ENCODE results near the gene PLSCR2.
"Not testable (repeated sequence)": the region's sequence is repeated elsewhere in the genome, so short reads cannot be mapped to it uniquely, and the experiment has no call there.

Gene PLSCR2

GRCh38 chr3:146485297-146485696 is 15.9 kb upstream of the PLSCR2 start:
- no peak for TF ChIP-seq CTCF (IDR thresholded peaks at IDR 0.05; ENCODE audit: low read depth, low read length)
- H3K4me3 ChIP-seq (ENCODE audit: low read depth, low read length), result no peak overlapping the region

- no peak overlapping the region for H3K4me3 ChIP-seq (ENCODE audit: low read depth, low read length)
- TF ChIP-seq CTCF (IDR thresholded peaks at IDR 0.05; ENCODE audit: low read depth, low read length), result no peak
Observed at GRCh38 chr3:146476094-146476740, 6.9 kb upstream of the PLSCR2 start.

DNA sequence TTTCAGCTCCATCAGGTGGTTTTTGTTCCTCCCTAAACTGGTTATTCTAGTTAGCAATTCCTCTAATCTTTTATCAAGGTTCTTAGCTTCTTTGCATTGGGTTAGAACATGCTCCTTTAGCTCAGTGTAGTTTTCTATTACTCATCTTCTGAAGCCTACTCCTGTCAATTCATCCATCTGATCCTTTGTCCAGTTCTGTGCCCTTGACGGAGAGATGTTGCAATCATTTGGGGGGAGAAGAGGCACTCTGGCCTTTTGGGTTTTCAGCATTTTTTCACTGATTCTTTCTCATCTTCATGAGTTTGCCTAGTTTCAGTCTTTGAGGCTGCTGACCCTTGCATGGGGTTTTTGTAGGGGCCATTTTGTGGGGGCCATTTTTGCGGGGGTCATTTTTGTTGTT is 5.6 kb upstream of the PLSCR2 start:
- H3K4me3 ChIP-seq (ENCODE audit: low read depth, low read length), result not testable (repeated sequence)

DNA sequence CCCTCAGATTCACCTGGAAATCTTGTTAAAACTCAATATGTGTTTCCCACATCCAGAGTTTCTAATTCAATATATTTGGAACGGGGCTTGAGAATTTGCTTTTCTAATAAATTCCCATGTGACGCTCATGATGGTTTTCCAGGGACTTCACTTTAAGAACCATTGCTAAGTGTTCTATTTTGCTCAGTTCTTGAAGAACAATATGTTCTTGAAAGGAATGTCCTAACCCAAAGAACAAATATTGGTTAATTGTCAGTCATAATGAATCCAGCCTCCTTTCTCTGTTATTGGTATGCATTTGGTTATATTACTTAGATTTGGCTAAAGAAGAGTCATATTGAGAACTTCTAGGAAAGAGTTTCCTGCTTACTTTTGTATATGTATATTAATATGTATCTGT is 4.4 kb upstream of the PLSCR2 start:
- TF ChIP-seq CTCF (IDR thresholded peaks at IDR 0.05; ENCODE audit: low read depth, low read length), result no peak
- no peak overlapping the region for H3K4me3 ChIP-seq (ENCODE audit: low read depth, low read length)

DNA sequence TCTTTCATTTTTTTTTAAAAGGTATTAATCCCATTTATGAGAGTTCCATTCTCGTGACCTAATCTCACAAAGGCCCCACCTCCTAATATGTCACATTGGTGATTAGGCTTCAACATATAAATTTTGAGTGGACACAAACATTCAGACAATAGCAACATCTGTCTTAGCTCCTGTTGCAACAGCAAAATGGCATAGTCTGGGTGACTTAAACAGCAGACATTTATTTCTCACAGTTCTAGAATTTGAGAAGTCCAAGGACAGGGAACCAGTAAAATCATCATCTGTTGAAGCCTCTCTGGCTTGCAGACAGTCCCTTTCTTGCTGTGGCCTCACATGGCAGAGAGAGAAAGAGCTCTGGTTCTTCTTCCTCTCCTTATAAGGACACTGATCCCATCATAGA is 3.2 kb upstream of the PLSCR2 start:
- no peak for TF ChIP-seq CTCF (IDR thresholded peaks at IDR 0.05; ENCODE audit: low read depth, low read length)
- H3K4me3 ChIP-seq (ENCODE audit: low read depth, low read length), result no peak overlapping the region

DNA sequence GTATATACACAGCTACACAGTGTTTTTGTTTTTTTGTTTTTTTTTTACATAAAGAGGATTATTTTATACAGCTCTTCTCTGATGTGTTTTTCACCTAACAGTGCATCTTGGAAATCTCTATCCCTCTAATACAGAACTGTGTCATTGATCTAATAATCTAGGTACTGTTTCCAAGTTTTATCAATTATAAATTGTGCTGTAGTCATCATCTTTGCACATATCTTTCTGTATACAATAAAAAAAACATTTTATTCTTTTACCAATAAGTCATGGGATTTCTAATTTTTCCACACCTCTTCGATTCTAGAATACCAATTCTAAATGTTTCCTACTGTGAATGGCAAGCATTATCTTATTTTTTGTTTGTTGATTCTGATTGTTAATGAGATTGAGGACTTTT is 1.7 kb upstream of the PLSCR2 start:
- no peak for TF ChIP-seq CTCF (IDR thresholded peaks at IDR 0.05; ENCODE audit: low read depth, low read length)
- no peak overlapping the region for H3K4me3 ChIP-seq (ENCODE audit: low read depth, low read length)

GRCh38 chr3:146470425-146470990 is 1.1 kb upstream of the PLSCR2 start:
- no peak for TF ChIP-seq CTCF (IDR thresholded peaks at IDR 0.05; ENCODE audit: low read depth, low read length)
- H3K4me3 ChIP-seq (ENCODE audit: low read depth, low read length), result no peak overlapping the region

- TF ChIP-seq CTCF (IDR thresholded peaks at IDR 0.05; ENCODE audit: low read depth, low read length), result no peak
- H3K4me3 ChIP-seq (ENCODE audit: low read depth, low read length), result peak overlapping the region; percentile 36
Observed at GRCh38 chr3:146468671-146469149, 651 bp downstream of the PLSCR2 start.
